HG02798 (cell line): ENCODE measurements around the gene BRPF1.
"Not testable (repeated sequence)": the region's sequence is repeated elsewhere in the genome, so short reads cannot be mapped to it uniquely, and the experiment has no call there.

Source experiments
- ATAC-seq: cut with Tn5 transposase; IDR thresholded peaks from one replicate; pipeline ENCODE4 v1.9.1; 2021; ENCODE audit warnings: mild to moderate bottlenecking; ENCODE audit not compliant: unreplicated experiment, poor library complexity

The BRPF1 gene

GRCh38 chr3:9765865-9766264 is 34.3 kb downstream of the BRPF1 start:
- ATAC-seq, result no peak

- ATAC-seq, result no peak
Measured at GRCh38 chr3:9767418-9767817, 35.9 kb downstream of the BRPF1 start.

DNA sequence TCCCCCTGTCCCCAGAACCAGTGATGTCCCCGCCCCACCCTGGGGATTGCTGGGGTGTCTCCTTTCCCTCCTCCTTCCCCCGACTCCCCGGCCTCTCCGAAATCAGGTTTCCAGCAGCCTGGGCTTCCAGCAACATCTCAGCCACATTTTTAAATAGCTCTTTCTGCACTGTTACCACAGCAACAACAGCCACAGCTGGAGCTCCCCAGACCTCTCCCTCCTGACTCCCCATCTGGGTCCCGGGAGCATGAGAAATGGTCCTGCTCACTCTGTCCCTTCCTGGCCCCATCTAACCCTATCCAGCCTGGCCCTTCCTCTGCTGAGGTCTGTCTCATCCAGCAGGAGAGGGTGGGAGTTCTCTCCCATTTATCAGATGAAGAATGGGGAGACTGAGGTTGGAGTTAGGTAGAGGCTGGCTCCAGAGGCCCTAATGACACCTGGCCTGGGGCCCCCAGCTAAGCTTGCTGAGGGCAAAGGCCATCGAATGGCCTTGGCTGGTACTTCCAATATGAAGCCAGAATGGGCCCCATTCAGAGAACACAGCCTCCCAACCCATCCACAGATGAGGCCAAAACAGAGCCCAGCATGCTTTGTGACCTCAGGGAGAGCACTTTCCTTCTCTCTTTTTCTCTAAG is 36.7 kb downstream of the BRPF1 start:
- no peak for ATAC-seq

- no peak for ATAC-seq
Measured at GRCh38 chr3:9769012-9769411, 37.5 kb downstream of the BRPF1 start.

GRCh38 chr3:9769426-9770275 is 38.1 kb downstream of the BRPF1 start, which contains the start of gene CAMK1:
TSS of gene CAMK1 (minus strand) at chr3:9769947. CDS start at chr3:9767749, 2,198 bp downstream.
- ATAC-seq, result peak; percentile 89

GRCh38 chr3:9770276-9770812 is 38.8 kb downstream of the BRPF1 start:
- ATAC-seq, result no peak

- ATAC-seq, result not testable (repeated sequence)
Measured at GRCh38 chr3:9771007-9771406, 39.5 kb downstream of the BRPF1 start.

DNA sequence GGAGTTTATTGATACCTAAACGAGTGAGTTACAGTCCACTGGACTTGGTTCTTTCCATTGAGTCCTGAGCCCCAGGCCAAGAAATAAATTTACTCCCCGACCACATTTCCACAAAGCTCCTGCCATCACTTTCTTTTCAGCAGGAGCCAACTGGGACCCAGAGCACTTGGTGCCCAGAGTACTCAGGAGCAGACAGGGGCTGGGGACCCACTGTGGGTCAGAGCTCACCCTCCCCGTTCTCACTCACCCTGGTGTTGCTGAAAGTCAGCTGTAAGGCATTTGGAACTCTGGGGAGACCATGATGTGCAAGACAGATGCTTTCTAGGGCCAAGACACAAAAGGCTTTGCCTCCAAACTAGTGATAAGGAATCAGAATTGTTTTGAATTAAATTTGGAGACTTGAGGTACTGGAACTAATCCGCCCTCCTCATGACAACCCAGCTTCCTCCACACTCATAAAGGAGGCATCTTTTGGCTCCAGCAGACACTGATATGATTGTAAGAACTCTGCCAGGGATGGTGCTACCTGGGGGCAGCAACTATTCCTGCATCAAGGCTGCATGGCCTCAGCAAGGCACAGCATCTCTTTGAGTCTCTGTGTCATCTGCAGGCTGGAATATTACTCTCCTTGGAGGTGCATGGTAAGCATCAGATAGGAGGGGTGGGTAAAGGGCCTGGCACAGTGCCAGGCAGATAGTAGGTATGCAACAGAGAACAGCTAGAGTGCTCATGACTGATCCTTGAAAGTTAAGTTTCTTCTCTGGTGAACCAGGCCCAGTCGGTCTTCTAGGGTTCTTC is 45.6 kb downstream of the BRPF1 start:
- no peak for ATAC-seq

- no peak for ATAC-seq
Measured at GRCh38 chr3:9777694-9778021, 46.1 kb downstream of the BRPF1 start.

- ATAC-seq, result no peak
Measured at GRCh38 chr3:9778143-9779074, 46.9 kb downstream of the BRPF1 start.

DNA sequence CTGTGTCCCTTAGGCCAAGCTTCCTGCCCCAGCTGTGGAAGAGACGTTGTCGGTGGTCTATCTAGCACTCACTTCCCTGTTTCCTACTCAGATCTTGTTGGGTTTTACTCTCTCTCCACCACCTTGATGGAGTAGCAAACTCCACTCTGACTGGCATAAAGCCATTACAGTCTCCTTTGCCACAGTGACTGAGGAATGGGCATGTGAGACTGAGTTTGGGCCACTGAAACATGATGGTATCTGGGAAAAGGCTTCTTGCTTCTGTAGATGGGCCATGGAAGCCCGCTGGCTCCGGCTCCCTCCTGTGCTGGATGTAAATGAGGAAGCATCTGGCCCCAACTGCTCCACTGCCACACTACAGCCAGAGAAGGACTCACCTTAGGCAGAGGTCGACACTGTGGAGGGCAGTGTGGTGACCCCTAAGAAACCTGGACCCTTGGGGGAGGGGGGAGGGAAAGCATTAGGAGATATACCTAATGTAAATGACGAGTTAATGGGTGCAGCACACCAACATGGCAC is 47.6 kb downstream of the BRPF1 start:
- no peak for ATAC-seq

- peak; percentile 55 for ATAC-seq
Measured at GRCh38 chr3:9779721-9780457, 48.4 kb downstream of the BRPF1 start.

- no peak for ATAC-seq
Measured at GRCh38 chr3:9780458-9780812, 48.9 kb downstream of the BRPF1 start.

GRCh38 chr3:9780910-9781309 is 49.4 kb downstream of the BRPF1 start:
- no peak for ATAC-seq

DNA sequence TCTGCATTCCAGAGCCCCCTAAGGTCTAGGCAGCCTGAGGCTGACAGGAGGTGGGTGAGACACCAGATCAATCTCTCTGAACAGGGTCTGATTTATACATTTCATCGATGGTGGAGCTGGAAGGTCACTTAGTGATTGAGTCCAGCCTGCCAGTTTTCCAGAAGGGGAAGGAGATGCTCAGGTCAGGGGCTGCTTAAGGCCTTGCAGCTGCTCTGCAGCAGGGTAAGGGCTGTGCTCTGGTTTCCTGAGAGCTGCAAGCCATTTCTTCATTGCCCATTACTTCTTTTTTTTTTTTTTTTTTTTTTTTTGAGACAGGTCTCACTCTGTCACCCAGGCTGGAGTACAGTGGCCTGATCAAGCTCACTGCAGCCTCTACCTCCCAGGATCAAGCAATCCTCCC is 50.0 kb downstream of the BRPF1 start:
- no peak for ATAC-seq

DNA sequence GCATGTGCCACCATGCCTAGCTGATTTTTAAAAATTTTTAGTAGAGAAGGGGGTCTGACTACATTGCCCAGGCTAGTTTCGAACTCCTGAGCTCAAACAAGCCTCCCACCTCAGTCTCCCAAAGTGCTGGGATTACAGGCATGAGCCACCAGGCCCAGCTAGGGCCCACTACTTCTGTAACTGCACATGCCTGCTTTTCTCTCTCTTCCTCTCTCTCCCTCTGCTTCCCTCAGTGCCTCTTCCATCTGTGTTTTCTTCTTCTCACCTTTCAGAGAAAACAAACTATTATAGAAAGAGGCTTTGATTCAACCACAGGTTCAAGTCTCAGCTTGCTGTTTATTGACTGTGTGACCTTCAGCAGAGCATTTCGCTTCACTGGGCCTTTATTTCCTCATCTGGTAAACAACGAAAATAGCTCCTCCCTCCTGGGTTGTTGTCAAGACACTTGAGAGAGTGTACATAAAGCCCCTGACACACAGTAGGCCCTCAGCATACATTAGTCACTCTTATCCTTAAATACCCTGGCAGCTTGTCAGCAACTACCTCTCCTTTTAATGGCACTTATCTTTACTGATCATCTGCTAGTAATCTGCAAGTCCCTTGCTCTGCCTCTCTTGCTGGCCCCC is 50.6 kb downstream of the BRPF1 start:
- ATAC-seq, result no peak

DNA sequence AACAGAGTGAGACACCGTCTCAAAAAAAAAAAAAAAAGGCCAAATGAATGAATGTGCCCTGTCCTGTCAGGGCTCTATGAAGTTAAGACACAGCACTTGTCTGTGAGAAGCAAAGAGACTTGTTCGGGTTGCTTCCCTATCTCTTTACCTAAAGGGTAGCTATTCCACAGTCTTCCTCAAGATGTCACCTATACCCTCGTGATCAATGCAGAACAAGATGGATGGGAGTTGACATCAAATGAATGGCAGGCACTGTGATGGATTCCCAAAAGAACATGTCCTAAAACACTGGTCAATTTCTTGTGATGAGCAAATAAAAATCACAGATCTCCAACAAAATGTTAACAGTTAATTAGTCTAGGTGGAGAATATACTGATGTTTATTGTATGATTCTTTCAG is 51.2 kb downstream of the BRPF1 start:
- ATAC-seq, result no peak

DNA sequence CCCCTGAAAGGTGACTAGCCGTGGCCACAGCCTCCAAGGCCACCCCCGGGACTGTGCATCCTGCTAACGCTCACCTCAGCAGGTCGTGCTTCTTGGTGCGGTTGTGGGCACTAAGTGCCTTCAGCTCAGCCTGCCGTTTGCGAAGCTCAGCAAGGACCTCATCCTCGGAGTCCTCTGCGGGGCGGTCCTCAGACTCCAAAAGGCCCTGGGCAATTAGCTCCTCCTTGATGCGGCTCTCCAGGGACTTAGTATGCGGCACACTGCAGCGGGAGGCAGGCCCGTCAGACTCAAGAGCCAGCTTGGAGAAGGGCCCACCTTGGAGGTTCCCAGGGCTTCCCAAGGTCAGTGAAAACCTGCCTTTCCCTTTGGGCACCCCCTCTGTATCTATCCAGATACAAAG is 52.4 kb downstream of the BRPF1 start:
- ATAC-seq, result no peak

- no peak for ATAC-seq
Measured at GRCh38 chr3:9784965-9785364, 53.4 kb downstream of the BRPF1 start.
